HepG2 (cell line): ENCODE data around the gene CFAP61. TPM values are rescaled to one million over a fixed set of nuclear protein-coding genes. Genes with fewer than 3 reads are reported as not detected.

Experiments
- ATAC-seq: fragments of 200-7000 bp; cut with Tn5 transposase; 3 replicates; pipeline ENCODE4 v1.9.1; 2020; ENCODE audit warnings: mild to moderate bottlenecking, moderate library complexity
- BruUV-seq: library from RNA; stranded (reverse); fragments of 400-500 nt; replicated peaks from 2 replicates; lab custom pipeline; 2021; lab: Mats Ljungman, UMichigan
- CTCF ChIA-PET: fragments of 300-600 bp; formaldehyde crosslinking; extraction: SDS; loops from one replicate; lab custom pipeline; 2021; ENCODE audit warnings: low total read pairs, inconsistent platforms, low intra/inter-chr PET ratio; lab: Yijun Ruan, JAX
- POLR2A ChIA-PET: fragments of 350-600 bp; sonication (Branson Sonifier 250); formaldehyde crosslinking; loops from one replicate; lab custom pipeline; 2020; ENCODE audit warnings: antibody characterized with exemption, inconsistent platforms; lab: Yijun Ruan, JAX
- DNase-seq: peaks from one replicate; pipeline ENCODE4 v3.0.0-alpha.2; 2015; ENCODE audit warnings: low spot score
- FAIRE-seq: peaks from 3 replicates; lab custom pipeline; 2011; peaks lifted over from hg19 to GRCh38; lab: Jason Lieb, UNC
- H2AFZ ChIP-seq: one replicate; pipeline ENCODE4 v1.6.1; 2011; ENCODE audit warnings: low read length, inconsistent platforms
- H3K27ac ChIP-seq: fragments of 300-600 bp; 3 replicates; pipeline ENCODE4 v1.8.0; 2011; ENCODE audit warnings: mixed run types, mild to moderate bottlenecking, mixed read lengths, low read length, inconsistent platforms; ENCODE audit not compliant: insufficient read depth; ENCODE audit errors: extremely low read length
- H3K27me3 ChIP-seq, 2 experiments: fragments of 200-600 bp in 1 of 2; 2 replicates in 1 of 2; 3 replicates in 1 of 2; pipeline versions ENCODE4 v1.6.0 to v1.8.0; 2011; ENCODE audit warnings: low read length in 2 of 2, mild to moderate bottlenecking in 2 of 2, moderate library complexity in 2 of 2, inconsistent platforms in 1 of 2; ENCODE audit not compliant: insufficient read depth in 2 of 2, control insufficient read depth in 1 of 2
- H3K36me3 ChIP-seq, 2 experiments: fragments of 200-600 bp in 1 of 2; replicated peaks in 1 of 2; 2 replicates in 1 of 2; 3 replicates in 1 of 2; pipeline versions ENCODE4 v1.5.1 to v1.8.0; 2011; ENCODE audit warnings: low read length in 2 of 2, inconsistent platforms in 1 of 2; ENCODE audit not compliant: insufficient read depth in 2 of 2, control insufficient read depth in 1 of 2
- H3K4me1 ChIP-seq: 2 replicates; pipeline ENCODE4 v1.5.1; 2012; ENCODE audit warnings: low read length, inconsistent platforms; ENCODE audit not compliant: insufficient read depth
- H3K4me2 ChIP-seq: 2 replicates; pipeline ENCODE4 v1.6.0; 2011; ENCODE audit warnings: low read depth, low read length, inconsistent platforms
- H3K4me3 ChIP-seq, 3 experiments: fragments of 200-600 bp in 1 of 3; sonication (generic), shearing (Covaris generic) in 1 of 3; replicated peaks in 1 of 3; 2 replicates each; pipeline ENCODE4 v1.5.1; 2011 to 2016; ENCODE audit warnings: low read length in 3 of 3, inconsistent platforms in 2 of 3, low read depth in 2 of 3, mild to moderate bottlenecking in 2 of 3, control low read depth in 1 of 3, mixed read lengths in 1 of 3; ENCODE audit not compliant: insufficient read depth in 1 of 3
- H3K79me2 ChIP-seq: one replicate; pipeline ENCODE4 v1.6.1; 2011; ENCODE audit warnings: low read length, inconsistent platforms; ENCODE audit not compliant: insufficient read depth
- H3K9ac ChIP-seq: 2 replicates; pipeline ENCODE4 v1.6.0; 2011; ENCODE audit warnings: mild to moderate bottlenecking, low read depth, low read length, inconsistent platforms; ENCODE audit not compliant: insufficient read depth
- H3K9me3 ChIP-seq: 2 replicates; pipeline ENCODE4 v1.5.1; 2012; ENCODE audit warnings: mild to moderate bottlenecking, low read length
- H4K20me1 ChIP-seq: 2 replicates; pipeline ENCODE4 v1.6.0; 2011; ENCODE audit warnings: inconsistent platforms, mild to moderate bottlenecking, low read length, moderate library complexity; ENCODE audit not compliant: insufficient read depth
- BATF2 ChIP-seq: sonication (generic); formaldehyde crosslinking; IDR thresholded peaks from 2 replicates; pipeline ENCODE4 v1.8.0; 2022; ENCODE audit warnings: mild to moderate bottlenecking, missing genetic modification reagents, moderate library complexity
- HNRNPK ChIP-seq: fragments of 200-400 bp; formaldehyde crosslinking; IDR thresholded peaks from 2 replicates; pipeline ENCODE4 v1.6.1; 2018; ENCODE audit warnings: low read length, low read depth, moderate library complexity, mild to moderate bottlenecking; ENCODE audit not compliant: poor library complexity, severe bottlenecking
- PCBP1 ChIP-seq: fragments of 200-400 bp; formaldehyde crosslinking; IDR thresholded peaks from 2 replicates; pipeline ENCODE4 v1.6.1; 2017; ENCODE audit warnings: mild to moderate bottlenecking, low read depth, low read length, borderline replicate concordance
- ZNF317 ChIP-seq: sonication (generic); formaldehyde crosslinking; IDR thresholded peaks from 2 replicates; pipeline ENCODE4 v1.5.0; 2020; ENCODE audit warnings: mild to moderate bottlenecking, missing genetic modification reagents
- ZNF512B ChIP-seq: sonication (generic); formaldehyde crosslinking; IDR thresholded peaks from 2 replicates; pipeline ENCODE4 v1.5.1; 2020; ENCODE audit warnings: missing genetic modification reagents, mild to moderate bottlenecking, borderline replicate concordance
- ZNF740 ChIP-seq: sonication (generic); formaldehyde crosslinking; IDR thresholded peaks from 2 replicates; pipeline ENCODE4 v1.4.0; 2020; ENCODE audit warnings: missing genetic modification reagents
- WGBS: methylation state at CpG from one replicate; pipeline ENCODE4 v1.1.6; 2017; ENCODE audit warnings: low lambda C conversion rate; 5-methylcytosine and 5-hydroxymethylcytosine counted together
- in situ Hi-C: cut with HindIII; loops from 2 replicates; pipeline ENCODE4 v1.10.0; 2017; ENCODE audit warnings: low pct_unique_long_range_greater_than_20kb; ENCODE audit not compliant: extremely low pct_ligation_motif_present
- intact Hi-C: fragments of 100-400 bp; cut with micrococcal nuclease; formaldehyde crosslinking; loops from one replicate; pipeline ENCODE4 v1.10.0; 2022; ENCODE audit not compliant: unreplicated experiment
- polyA plus RNA-seq, 8 experiments: library from polyadenylated mRNA; depleted of rRNA in 3 of 8; stranded (reverse) in 7 of 8; unstranded in 1 of 8; fragments of >200 nt; fragmentation: Illumina TruSeq in 4 of 8; extraction: Trizol in 4 of 8; gene quantifications; 2 replicates each; pipeline versions ENCODE4 v1.2.1 to v1.2.3, GENCODE V29; 2011 to 2016; ENCODE audit warnings: low read depth in 4 of 8, missing spikeins in 1 of 8, mixed read lengths in 1 of 8; ENCODE audit not compliant: insufficient read depth in 1 of 8
- total RNA-seq, 5 experiments: library from RNA; depleted of rRNA; stranded (reverse); fragments of >200 nt; fragmentation: Illumina TruSeq; extraction: Trizol; gene quantifications; 2 replicates each; pipeline ENCODE4 v1.2.3, GENCODE V29; 2016; ENCODE audit warnings: low read depth in 1 of 5

Gene CFAP61
- total and polyA plus RNA-seq, 2 of the 13 experiments (the other 11 are each of a cell fraction or from before 2014, with no cell fraction given), result 0.27 TPM; not detected in 1

- no TSS peak for BruUV-seq
- no peaks in the 10 kb centered on the region; the same call in 1 of the 2 replicates for H4K20me1 ChIP-seq
- H3K27ac ChIP-seq, result no peak overlapping the region
- peaks cover 18 to 62% of the 10 kb centered on the region in 2 experiments for H3K27me3 ChIP-seq
- H3K36me3 ChIP-seq, result no peaks in the 10 kb centered on the region
- peaks cover 20% of the 10 kb centered on the region; the same call in 1 of the 2 replicates for H3K4me1 ChIP-seq
- in situ Hi-C loops (loop anchor here (5.0 kb wide), 1 partner anchor 204 kb away; no protein-coding TSS in a partner anchor), intact Hi-C loops (loop anchor here (5.0 kb wide), 1 partner anchor 281 kb away; no protein-coding TSS in a partner anchor)
- H3K9ac ChIP-seq, result no peak overlapping the region
- DNase-seq (no peak), ATAC-seq (0 out of 3 replicates have a peak, but pooled peaks have one; percentile 8), FAIRE-seq (no peak)
- CTCF ChIA-PET, result no interaction called here
- no peak overlapping the region for H3K4me3 ChIP-seq
- POLR2A ChIA-PET, result no interaction called here
- H3K4me2 ChIP-seq, result peak overlapping the region; percentile 23; the same call in 1 of the 2 replicates
- WGBS, result 19% methylated on average over 17 of the region's 17 CpGs
- peak; percentile 45 for TF ChIP-seq HNRNPK
- TF ChIP-seq ZNF512B, result no peak
- no peak for TF ChIP-seq ZNF317 (CRISPR knock-in tag)
- TF ChIP-seq ZNF740 (CRISPR knock-in tag), result no peak
- 0 out of 2 replicates have a peak, but pooled peaks have one; percentile 42 for TF ChIP-seq PCBP1
- no peak for TF ChIP-seq BATF2 (CRISPR knock-in tag)
- no peaks in the 10 kb centered on the region for H3K9me3 ChIP-seq
- no peaks in the 10 kb centered on the region for H3K79me2 ChIP-seq
- no peak overlapping the region for H2AFZ ChIP-seq
These were observed 310.6 kb downstream of the CFAP61 start for GRCh38 chr20:20362774-20363433.
